Upper lobe of left lung (tissue), 6 donors: ENCODE measurements around the gene MLH1. TPM values are rescaled to one million over a fixed set of nuclear protein-coding genes. Genes with fewer than 3 reads are reported as not detected.
"Not testable (repeated sequence)": the region's sequence is repeated elsewhere in the genome, so short reads cannot be mapped to it uniquely, and the experiment has no call there.

Source experiments
- ATAC-seq, 2 donors: fragments of 200-7000 bp; cut with Tn5 transposase; one replicate each; pipeline ENCODE4 v1.9.1; 2022; ENCODE audit warnings: mild to moderate bottlenecking in 2 of 2, moderate library complexity in 2 of 2; ENCODE audit not compliant: low FRiP score in 2 of 2
- DNase-seq, 2 donors: peaks; one replicate each; pipeline ENCODE4 v3.0.0-alpha.2; 2019 to 2020
- H3K27ac ChIP-seq, 4 donors: fragments of 200-600 bp; sonication (generic); one replicate each; pipeline ENCODE4 v1.5.1; 2016 to 2019
- H3K27me3 ChIP-seq, 4 donors: fragments of 200-600 bp; sonication (generic); one replicate each; pipeline ENCODE4 v1.5.1; 2017 to 2019
- H3K36me3 ChIP-seq, 4 donors: fragments of 200-600 bp; sonication (generic); one replicate each; pipeline ENCODE4 v1.5.1; 2016 to 2019
- H3K4me1 ChIP-seq, 4 donors: fragments of 200-600 bp; sonication (generic); one replicate each; pipeline ENCODE4 v1.5.1; 2018 to 2019
- H3K4me3 ChIP-seq, 4 donors: fragments of 200-600 bp; sonication (generic); one replicate each; pipeline ENCODE4 v1.5.1; 2017 to 2019; ENCODE audit warnings: mild to moderate bottlenecking in 2 of 4, moderate library complexity in 1 of 4
- H3K9me3 ChIP-seq, 4 donors: fragments of 200-600 bp; sonication (generic); one replicate each; pipeline ENCODE4 v1.5.1; 2018 to 2019
- EP300 ChIP-seq, 4 donors: sonication (generic); formaldehyde crosslinking; IDR thresholded peaks; one replicate each; pipeline ENCODE4 v1.5.1; 2017; ENCODE audit warnings: antibody characterized with exemption in 4 of 4, control low read depth in 2 of 4
- POLR2A ChIP-seq, 4 donors: fragments of 450-650 bp; IDR thresholded peaks; one replicate each; pipeline ENCODE4 v1.5.1; 2016 to 2017; ENCODE audit warnings: antibody characterized with exemption in 4 of 4, mild to moderate bottlenecking in 2 of 4
- POLR2AphosphoS5 ChIP-seq, 2 donors: sonication (generic); formaldehyde crosslinking; IDR thresholded peaks; one replicate each; pipeline ENCODE4 v1.5.1; 2017; ENCODE audit warnings: antibody characterized with exemption in 2 of 2
- WGBS, 2 donors: methylation state at CpG; one replicate each; pipeline ENCODE4 v1.1.5; 2017 to 2018; 5-methylcytosine and 5-hydroxymethylcytosine counted together
- total RNA-seq, 6 donors: library from RNA; depleted of rRNA in 4 of 6; stranded (reverse); fragments of >200 nt in 4 of 6; gene quantifications; one replicate each; pipeline versions ENCODE4 v1.1.0 to v1.2.1, GENCODE V29; 2016 to 2021
- TF ChIP-seq, protein P1 (sequence below), 6 experiments: fragments of 450-650 bp in 4 of 6; fragments of 200-600 bp in 2 of 6; sonication (generic) in 2 of 6; IDR thresholded peaks; one replicate each; pipeline ENCODE4 v1.5.1; 2016 to 2019; ENCODE audit warnings: antibody characterized with exemption in 6 of 6
- donor health status: DM: no; HTN: no; CAD: no; lungs with moderate emphysema.
- donor health status: DM: no; HTN: yes; CAD: no; lungs with severe emphysema.

Gene MLH1
- total RNA-seq, 6 donors from 2014 or later = 31.7 to 97.4 (median 37.2) TPM

DNA sequence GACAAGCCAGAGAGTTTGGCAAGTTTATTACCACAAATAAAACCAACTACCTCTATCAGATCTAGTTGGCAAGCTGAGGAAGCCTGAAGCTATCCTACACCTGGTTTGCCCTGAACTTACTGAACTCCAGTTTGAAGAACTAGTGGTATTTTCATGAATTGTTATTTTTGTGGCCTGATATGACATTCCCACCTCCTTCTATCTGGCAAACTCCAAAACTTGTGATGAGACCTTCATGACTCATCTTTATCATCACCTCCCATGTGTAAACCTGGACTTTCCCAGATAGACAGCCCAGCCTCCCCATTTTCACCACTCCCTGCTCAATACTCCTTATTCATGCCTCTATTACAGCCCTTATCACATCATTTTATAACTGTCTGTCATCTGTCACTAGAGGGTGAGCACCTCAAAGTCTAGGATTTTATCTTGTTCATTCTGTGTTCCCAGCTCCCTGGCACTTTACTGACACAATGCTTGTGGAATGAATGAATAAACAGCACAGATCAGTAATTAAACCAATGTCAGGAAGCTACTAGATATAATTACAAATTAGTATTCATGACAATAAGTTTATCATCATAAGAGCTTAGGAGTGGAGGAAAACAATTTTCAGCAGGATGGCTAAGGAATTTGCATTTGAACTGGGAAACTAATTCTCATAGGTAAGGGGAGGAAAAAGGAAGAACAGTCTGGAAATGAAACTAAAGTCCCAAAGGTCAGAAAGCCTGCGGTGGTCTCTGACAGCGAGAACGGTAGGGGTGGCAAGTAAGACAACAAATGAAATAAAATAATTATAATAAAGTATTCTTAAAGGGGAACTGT lies 35.2 kb upstream of the MLH1 start:
- Histone ChIP-seq H3K36me3 (no peaks in the 10 kb centered on the region), H3K4me3 (no peak overlapping the region), H3K27ac (peak overlapping the region in 2 of 4 donors; percentile 14 to 48), H3K9me3 (no peaks in the 10 kb centered on the region), H3K4me1 (peaks cover 4 to 13% (median 8%) of the 10 kb centered on the region in 4 donors), H3K27me3 (no peaks in the 10 kb centered on the region)
- TF ChIP-seq POLR2A (IDR thresholded peaks at IDR 0.05) (no peak), EP300 (IDR thresholded peaks at IDR 0.05) (no peak)
- WGBS, 2 donors = 39 to 44% methylated on average over 3 of the region's 3 CpGs
- ATAC-seq (peak in 1 of 2 donors; percentile 78), DNase-seq (no peak)

DNA sequence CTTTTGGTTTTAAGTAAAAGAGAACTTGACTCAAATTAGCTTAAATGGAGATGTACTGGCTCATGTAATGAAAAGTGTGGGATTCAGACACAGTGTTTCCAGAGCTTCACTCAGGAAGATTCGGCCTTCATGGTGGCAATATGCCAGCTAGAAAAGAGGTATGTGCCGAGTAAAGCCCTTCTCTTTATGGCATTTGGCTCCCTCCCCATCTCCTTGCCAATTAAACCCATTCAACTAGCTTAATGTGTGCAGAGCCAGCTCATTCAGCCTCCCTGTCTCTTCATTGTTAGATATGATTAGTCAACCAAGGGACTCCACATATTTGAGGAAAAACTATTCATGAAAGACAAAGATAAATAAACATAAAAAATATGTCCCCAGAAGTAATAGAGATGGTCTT lies 33.5 kb upstream of the MLH1 start:
- DNase-seq = no peak

DNA sequence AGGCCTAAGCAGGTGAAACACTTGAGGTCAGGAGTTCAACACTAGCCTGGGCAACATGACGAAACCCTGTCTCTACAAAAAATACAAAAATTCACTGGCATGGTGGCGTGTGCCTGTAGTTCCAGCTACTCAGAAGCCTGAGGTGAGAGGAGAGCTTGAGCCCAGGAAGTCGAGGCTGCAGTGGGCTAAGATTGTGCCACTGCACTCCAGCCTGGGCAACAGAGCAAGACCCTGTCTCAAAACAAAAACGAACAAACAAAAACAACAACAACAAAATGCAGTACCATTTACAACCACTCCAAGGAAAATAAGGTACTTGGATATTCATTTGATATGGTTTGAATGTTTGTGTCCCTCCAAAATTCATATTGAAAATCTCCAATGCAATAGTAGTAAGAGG lies 32.8 kb upstream of the MLH1 start:
- 80 to 83% methylated on average over 4 of the region's 4 CpGs for WGBS, 2 donors
- Histone ChIP-seq H3K4me1 (peaks cover 4 to 19% (median 8%) of the 10 kb centered on the region in 4 donors), H3K36me3 (no peaks in the 10 kb centered on the region), H3K9me3 (no peaks in the 10 kb centered on the region), H3K4me3 (no peak overlapping the region), H3K27ac (no peak overlapping the region), H3K27me3 (no peaks in the 10 kb centered on the region)
- ATAC-seq (no peak), DNase-seq (no peak)
- TF ChIP-seq POLR2AphosphoS5 (IDR thresholded peaks at IDR 0.05) = no peak
- TF ChIP-seq EP300 (IDR thresholded peaks at IDR 0.05) = no peak
- no peak for TF ChIP-seq POLR2A (IDR thresholded peaks at IDR 0.05)
- TF ChIP-seq, protein P1, sequence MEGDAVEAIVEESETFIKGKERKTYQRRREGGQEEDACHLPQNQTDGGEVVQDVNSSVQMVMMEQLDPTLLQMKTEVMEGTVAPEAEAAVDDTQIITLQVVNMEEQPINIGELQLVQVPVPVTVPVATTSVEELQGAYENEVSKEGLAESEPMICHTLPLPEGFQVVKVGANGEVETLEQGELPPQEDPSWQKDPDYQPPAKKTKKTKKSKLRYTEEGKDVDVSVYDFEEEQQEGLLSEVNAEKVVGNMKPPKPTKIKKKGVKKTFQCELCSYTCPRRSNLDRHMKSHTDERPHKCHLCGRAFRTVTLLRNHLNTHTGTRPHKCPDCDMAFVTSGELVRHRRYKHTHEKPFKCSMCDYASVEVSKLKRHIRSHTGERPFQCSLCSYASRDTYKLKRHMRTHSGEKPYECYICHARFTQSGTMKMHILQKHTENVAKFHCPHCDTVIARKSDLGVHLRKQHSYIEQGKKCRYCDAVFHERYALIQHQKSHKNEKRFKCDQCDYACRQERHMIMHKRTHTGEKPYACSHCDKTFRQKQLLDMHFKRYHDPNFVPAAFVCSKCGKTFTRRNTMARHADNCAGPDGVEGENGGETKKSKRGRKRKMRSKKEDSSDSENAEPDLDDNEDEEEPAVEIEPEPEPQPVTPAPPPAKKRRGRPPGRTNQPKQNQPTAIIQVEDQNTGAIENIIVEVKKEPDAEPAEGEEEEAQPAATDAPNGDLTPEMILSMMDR (IDR thresholded peaks at IDR 0.05) = no peak

More for the DNA sequence above, 33.5 kb upstream of the MLH1 start:
- H3K4me3 ChIP-seq = no peak overlapping the region
- no peak for ATAC-seq
- H3K4me1 ChIP-seq = peaks cover 4 to 15% (median 8%) of the 10 kb centered on the region in 4 donors
- no peaks in the 10 kb centered on the region for H3K9me3 ChIP-seq
- H3K36me3 ChIP-seq = no peaks in the 10 kb centered on the region
- 46% methylated on average over 2 of the region's 2 CpGs for WGBS, 2 donors
- TF ChIP-seq POLR2AphosphoS5 (IDR thresholded peaks at IDR 0.05) (no peak), EP300 (IDR thresholded peaks at IDR 0.05) (no peak)
- TF ChIP-seq, protein P1 (IDR thresholded peaks at IDR 0.05) = no peak
- no peaks in the 10 kb centered on the region for H3K27me3 ChIP-seq
- peak overlapping the region in 1 of 4 donors; percentile 4 for H3K27ac ChIP-seq

DNA sequence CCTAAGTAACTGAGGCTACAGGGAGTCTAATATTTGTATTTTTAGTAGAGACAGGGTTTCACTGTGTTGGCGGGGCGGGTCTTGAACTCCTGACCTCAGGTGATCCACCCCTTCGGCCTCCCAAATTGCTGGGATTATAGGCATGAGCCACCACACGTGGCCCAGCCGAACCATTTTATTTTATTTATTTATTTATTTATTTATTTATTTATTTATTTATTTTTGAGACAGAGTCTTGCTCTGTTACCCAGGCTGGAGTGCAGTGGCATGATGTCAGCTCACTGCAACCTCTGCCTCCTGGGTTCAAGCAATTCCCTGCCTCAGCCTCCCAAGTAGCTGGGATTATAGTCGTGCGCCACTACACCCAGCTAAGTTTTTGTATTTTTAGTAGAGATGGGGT lies 30.3 kb upstream of the MLH1 start:
- not testable (repeated sequence) for H3K36me3 ChIP-seq, ATAC-seq, DNase-seq, H3K9me3 ChIP-seq, H3K4me3 ChIP-seq, H3K27ac ChIP-seq, H3K27me3 ChIP-seq
- peaks cover 4 to 19% (median 8%) of the 10 kb centered on the region in 4 donors for H3K4me1 ChIP-seq
- 98 to 99% methylated on average over 7 of the region's 7 CpGs for WGBS, 2 donors

DNA sequence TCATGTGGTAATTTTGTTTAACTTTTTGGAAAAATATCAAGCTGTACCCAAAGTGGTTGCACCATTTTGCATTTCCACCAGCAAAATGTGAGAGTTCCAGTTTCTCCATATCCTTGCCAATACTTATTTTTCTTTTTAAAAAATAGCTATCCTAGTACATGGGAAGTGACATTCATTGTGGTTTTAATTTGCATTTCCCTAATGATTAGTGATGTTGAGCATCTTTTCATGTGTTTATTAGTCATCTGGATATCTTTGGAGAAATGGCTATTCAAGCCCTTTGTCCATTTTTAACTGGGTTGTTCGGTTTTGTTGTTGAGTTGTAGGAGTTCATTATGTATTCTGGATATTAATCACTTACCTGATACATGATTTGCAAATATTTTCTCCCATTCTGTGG lies 29.0 kb upstream of the MLH1 start:
- ATAC-seq = no peak
- TF ChIP-seq POLR2A (IDR thresholded peaks at IDR 0.05) (no peak), EP300 (IDR thresholded peaks at IDR 0.05) (no peak), POLR2AphosphoS5 (IDR thresholded peaks at IDR 0.05) (no peak)
- TF ChIP-seq, protein P1 (IDR thresholded peaks at IDR 0.05) = no peak
- Histone ChIP-seq H3K4me3 (no peak overlapping the region), H3K36me3 (no peaks in the 10 kb centered on the region), H3K4me1 (peaks cover 1 to 13% (median 4%) of the 10 kb centered on the region in 4 donors), H3K9me3 (no peaks in the 10 kb centered on the region), H3K27me3 (no peaks in the 10 kb centered on the region), H3K27ac (no peak overlapping the region)
- no peak for DNase-seq
- WGBS, 2 donors = 93 to 95% methylated on average over 1 of the region's 1 CpG

DNA sequence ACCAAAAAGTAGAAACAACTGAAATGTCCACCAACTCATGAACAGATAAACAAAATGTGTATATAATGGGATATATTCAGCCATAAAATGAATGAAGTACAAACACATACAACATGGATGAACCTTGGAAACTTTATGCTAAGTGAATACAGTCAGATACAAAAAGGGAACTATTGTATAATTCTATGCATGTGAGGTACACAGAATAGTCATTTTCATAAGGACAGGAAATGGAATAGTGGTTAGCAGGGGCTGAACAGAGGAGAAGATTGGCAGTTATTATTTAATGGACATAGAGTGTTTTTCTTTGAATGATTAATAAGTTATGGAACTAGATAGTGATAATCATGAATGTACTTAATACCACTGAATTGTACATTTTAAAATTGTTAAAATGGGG lies 28.5 kb upstream of the MLH1 start:
- H3K27ac ChIP-seq = peak overlapping the region; percentile 31 to 66 (median 62)
- DNase-seq = no peak

More for the DNA sequence above, 28.5 kb upstream of the MLH1 start:
- no peak for TF ChIP-seq EP300 (IDR thresholded peaks at IDR 0.05)
- no peak for TF ChIP-seq POLR2AphosphoS5 (IDR thresholded peaks at IDR 0.05)
- TF ChIP-seq, protein P1 (IDR thresholded peaks at IDR 0.05) = no peak
- TF ChIP-seq POLR2A (IDR thresholded peaks at IDR 0.05) = no peak
- Histone ChIP-seq H3K4me1 (peaks cover 6 to 13% (median 7%) of the 10 kb centered on the region in 4 donors), H3K4me3 (no peak overlapping the region), H3K9me3 (no peaks in the 10 kb centered on the region), H3K27me3 (no peaks in the 10 kb centered on the region), H3K36me3 (no peaks in the 10 kb centered on the region)
- ATAC-seq = no peak
